Endothelial cell of umbilical vein (primary cell): Measurements from ENCODE around the gene KCTD17. TPM values are rescaled to one million over a fixed set of nuclear protein-coding genes. Genes with fewer than 3 reads are reported as not detected.

Experiments used
- BruUV-seq: library from RNA; stranded (reverse); fragments of 400-500 nt; replicated peaks from 2 replicates; lab custom pipeline; 2021; lab: Mats Ljungman, UMichigan
- CTCF ChIA-PET: fragments of 300-600, 350-600 bp; sonication (Branson Sonifier 250); formaldehyde crosslinking; loops from one replicate; lab custom pipeline; 2021; ENCODE audit warnings: antibody characterized with exemption, inconsistent platforms; lab: Charles Lee
- POLR2A ChIA-PET: fragments of 300-600, 350-600 bp; sonication (Branson Sonifier 250); formaldehyde crosslinking; loops from one replicate; lab custom pipeline; 2021; ENCODE audit warnings: antibody characterized with exemption, inconsistent platforms; lab: Charles Lee
- DNase-seq: peaks from one replicate; pipeline ENCODE4 v3.0.0-alpha.2; 2011; ENCODE audit warnings: low read depth, low spot score
- FAIRE-seq: peaks from 2 replicates; lab custom pipeline; 2011; peaks lifted over from hg19 to GRCh38; lab: Jason Lieb, UNC
- H2AFZ ChIP-seq: 2 replicates; pipeline ENCODE4 v1.6.0; 2012; ENCODE audit warnings: low read depth, low read length, control low read depth, inconsistent platforms
- H3K27ac ChIP-seq: 2 replicates; pipeline ENCODE4 v1.5.1; 2011; ENCODE audit warnings: low read depth, mild to moderate bottlenecking, control low read depth, low read length, moderate library complexity; ENCODE audit not compliant: insufficient read depth
- H3K27me3 ChIP-seq, 2 experiments: 2 replicates each; pipeline versions ENCODE4 v1.6.0 to v1.6.1; 2011; ENCODE audit warnings: low read length in 2 of 2, mixed read lengths in 1 of 2; ENCODE audit not compliant: control insufficient read depth in 2 of 2, insufficient read depth in 2 of 2
- H3K36me3 ChIP-seq, 2 experiments: 2 replicates in 1 of 2; 3 replicates in 1 of 2; pipeline ENCODE4 v1.5.1; 2011; ENCODE audit warnings: low read length in 2 of 2, mild to moderate bottlenecking in 1 of 2, moderate library complexity in 1 of 2; ENCODE audit not compliant: control insufficient read depth in 2 of 2, insufficient read depth in 2 of 2; ENCODE audit errors: extremely low read depth in 1 of 2
- H3K4me1 ChIP-seq: 3 replicates; pipeline ENCODE4 v1.5.1; 2011; ENCODE audit warnings: mild to moderate bottlenecking, low read length; ENCODE audit not compliant: control insufficient read depth, insufficient read depth; ENCODE audit errors: extremely low read depth
- H3K4me2 ChIP-seq: 2 replicates; pipeline ENCODE4 v1.6.1; 2011; ENCODE audit warnings: low read length, control low read depth, mixed read lengths; ENCODE audit not compliant: insufficient read depth
- H3K4me3 ChIP-seq, 3 experiments: fragments of 200-600 bp in 1 of 3; sonication (generic), shearing (Covaris generic) in 1 of 3; replicated peaks in 1 of 3; 2 replicates each; pipeline ENCODE4 v1.5.1; 2011 to 2016; ENCODE audit warnings: control low read depth in 3 of 3, low read length in 3 of 3, mild to moderate bottlenecking in 2 of 3, inconsistent platforms in 1 of 3, low read depth in 1 of 3, moderate library complexity in 1 of 3; ENCODE audit not compliant: insufficient read depth in 1 of 3
- H3K79me2 ChIP-seq: 2 replicates; pipeline ENCODE4 v1.6.0; 2012; ENCODE audit warnings: low read length, inconsistent platforms; ENCODE audit not compliant: control insufficient read depth, insufficient read depth
- H3K9ac ChIP-seq: replicated peaks from 2 replicates; pipeline ENCODE3; 2011; ENCODE audit warnings: low read length, control low read depth; ENCODE audit not compliant: insufficient read depth; ENCODE audit errors: extremely low read depth
- H3K9me1 ChIP-seq: replicated peaks from 3 replicates; pipeline ENCODE4 v1.6.0; 2011; ENCODE audit warnings: mild to moderate bottlenecking, low read length; ENCODE audit not compliant: control insufficient read depth, insufficient read depth; ENCODE audit errors: extremely low read depth
- H3K9me3 ChIP-seq: replicated peaks from 2 replicates; pipeline ENCODE4 v1.5.1; 2012; ENCODE audit warnings: low read length, inconsistent platforms; ENCODE audit not compliant: control insufficient read depth, insufficient read depth
- H4K20me1 ChIP-seq: replicated peaks from 2 replicates; pipeline ENCODE3; 2011; ENCODE audit warnings: mild to moderate bottlenecking, low read length; ENCODE audit not compliant: control insufficient read depth, insufficient read depth; ENCODE audit errors: extremely low read depth
- CTCF ChIP-seq, 2 donors: IDR thresholded peaks; 1 replicate in 1 of 2; 2 replicates in 1 of 2; pipeline ENCODE4 v1.5.1; 2011; ENCODE audit warnings: low read length in 2 of 2, mild to moderate bottlenecking in 2 of 2, moderate library complexity in 2 of 2, control low read depth in 1 of 2, inconsistent platforms in 1 of 2, low read depth in 1 of 2; ENCODE audit not compliant: insufficient read depth in 1 of 2; ENCODE audit errors: extremely low read depth in 1 of 2
- EZH2 ChIP-seq: IDR thresholded peaks from 2 replicates; pipeline ENCODE4 v1.6.1; 2012; ENCODE audit warnings: borderline replicate concordance, low read depth, mild to moderate bottlenecking, moderate library complexity, low read length, inconsistent platforms; ENCODE audit not compliant: severe bottlenecking
- FOS ChIP-seq: IDR thresholded peaks from 2 replicates; pipeline ENCODE4 v1.6.1; 2011; ENCODE audit warnings: mild to moderate bottlenecking, low read length, moderate library complexity, borderline replicate concordance; ENCODE audit not compliant: insufficient read depth
- GATA2 ChIP-seq: IDR thresholded peaks from 2 replicates; pipeline ENCODE4 v1.7.0; 2011; ENCODE audit warnings: low read depth, mild to moderate bottlenecking, moderate library complexity, mixed read lengths, low read length; ENCODE audit not compliant: insufficient read length, insufficient read depth
- JUN ChIP-seq: IDR thresholded peaks from 2 replicates; pipeline ENCODE4 v1.6.1; 2011; ENCODE audit warnings: borderline replicate concordance, low read depth; ENCODE audit not compliant: insufficient read length, insufficient read depth
- MAX ChIP-seq: IDR thresholded peaks from 2 replicates; pipeline ENCODE4 v1.6.1; 2011; ENCODE audit not compliant: insufficient read depth, insufficient read length
- MYC ChIP-seq: IDR thresholded peaks from one replicate; pipeline ENCODE4 v1.6.1; 2011; ENCODE audit warnings: mild to moderate bottlenecking, low read depth, low read length
- POLR2A ChIP-seq: IDR thresholded peaks from 2 replicates; pipeline ENCODE4 v1.6.1; 2012; ENCODE audit warnings: low read depth, mild to moderate bottlenecking, control low read depth, low read length
- POLR2AphosphoS5 ChIP-seq: IDR thresholded peaks from 2 replicates; pipeline ENCODE4 v1.6.1; 2012; ENCODE audit warnings: low read depth, mild to moderate bottlenecking, control low read depth, low read length, moderate library complexity; ENCODE audit not compliant: insufficient read depth
- dilution Hi-C: fragments of 300-500 bp; cut with MboI; formaldehyde crosslinking; loops from one replicate; pipeline ENCODE4 v1.15.0; 2019; ENCODE audit warnings: low sequenced_read_pairs; ENCODE audit not compliant: extremely low pct_ligation_motif_present
- intact Hi-C: fragments of 100-400 bp; cut with micrococcal nuclease; formaldehyde crosslinking; loops from one replicate; pipeline ENCODE4 v1.10.0; 2022
- polyA plus RNA-seq, 4 experiments: library from polyadenylated mRNA; depleted of rRNA in 3 of 4; stranded (reverse) in 3 of 4; unstranded in 1 of 4; fragments of >200 nt; gene quantifications; 2 replicates each; pipeline versions ENCODE4 v1.2.1 to v1.2.3, GENCODE V29; 2011 to 2012; ENCODE audit warnings: missing spikeins in 1 of 4
- total RNA-seq: library from RNA; stranded (reverse); gene quantifications from 2 replicates; pipeline ENCODE4 v1.2.3, GENCODE V29; 2021

The KCTD17 gene
- total and polyA plus RNA-seq, 2 donors (not counting 3 experiments of a cell fraction or from before 2014, with no cell fraction given), result 59.2 to 73.0 TPM

GRCh38 chr22:37044634-37045625 is 6.6 kb upstream of the KCTD17 start:
- no peak for DNase-seq
- no peak for TF ChIP-seq FOS
- TF ChIP-seq POLR2A, result no peak
- no peak for TF ChIP-seq EZH2
- no peak for TF ChIP-seq JUN
- no peak for TF ChIP-seq CTCF (IDR thresholded peaks at IDR 0.05; ENCODE audit: extremely low read depth in 1 of 2, insufficient read depth in 1 of 2, low read depth in 1 of 2, low read length in 2 of 2)
- TF ChIP-seq MAX, result no peak
- TF ChIP-seq MYC, result no peak
- TF ChIP-seq GATA2, result no peak
- no peak for TF ChIP-seq POLR2AphosphoS5
- intact Hi-C loops (loop anchor here (1.0 to 2.0 kb wide), 3 partner anchors 59 to 262 kb away; no protein-coding TSS in a partner anchor), dilution Hi-C loops (no loop called here)
- H3K4me1 ChIP-seq, result peaks cover 16% of the 10 kb centered on the region
- H2AFZ ChIP-seq, result no peak overlapping the region
- FAIRE-seq, result no peak
- BruUV-seq, result no TSS peak
- POLR2A ChIA-PET, result interaction anchor here (0.6 kb wide), 1 partner anchor 87 kb away, joined by 3 read pairs; no protein-coding TSS in a partner anchor
- no peak overlapping the region for H3K4me2 ChIP-seq
- H3K27me3 ChIP-seq, result no peaks in the 10 kb centered on the region
- no peaks in the 10 kb centered on the region for H4K20me1 ChIP-seq
- no peak overlapping the region for H3K27ac ChIP-seq
- H3K36me3 ChIP-seq, result no peaks in the 10 kb centered on the region
- no peak overlapping the region for H3K4me3 ChIP-seq
- H3K9me3 ChIP-seq, result no peaks in the 10 kb centered on the region
- CTCF ChIA-PET, result interaction anchor here (0.6 to 3.0 kb wide), 10 partner anchors 12 to 305 kb away, joined by 3 to 38 read pairs (median 6); partner anchors contain the start of genes MPST and TST
- no peaks in the 10 kb centered on the region for H3K79me2 ChIP-seq
- no peaks in the 10 kb centered on the region for H3K9me1 ChIP-seq
- no peak overlapping the region for H3K9ac ChIP-seq
